IPS-NIHi7 (cell line): ENCODE results near the gene ADAMTSL2.
"Not testable (repeated sequence)": the region's sequence is repeated elsewhere in the genome, so short reads cannot be mapped to it uniquely, and the experiment has no call there.

Experiments used
- DNase-seq: peaks from one replicate; pipeline ENCODE4 v3.0.0; 2012; ENCODE audit warnings: mixed read lengths; ENCODE audit errors: extremely low spot score

The ADAMTSL2 gene

DNA sequence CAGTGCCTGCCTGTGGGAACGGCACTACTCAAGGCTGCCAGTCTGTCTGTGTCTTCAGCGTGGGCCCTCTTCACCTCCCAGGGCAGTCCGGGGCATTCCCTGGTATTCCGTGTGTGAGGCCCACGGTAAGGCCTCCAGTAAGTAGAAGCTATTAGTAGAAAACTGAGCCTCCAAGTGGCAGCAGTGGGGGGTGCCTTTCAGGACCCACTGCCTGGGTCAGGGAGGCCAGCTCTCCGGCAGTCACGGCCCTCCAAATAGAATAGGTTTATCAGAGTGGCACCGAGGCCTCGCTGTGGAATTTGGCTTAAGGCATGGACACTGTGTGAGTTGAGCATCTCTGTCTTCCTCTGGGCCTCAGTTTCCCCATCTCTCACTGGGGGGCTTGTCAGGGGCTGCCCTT lies 23.1 kb downstream of the ADAMTSL2 start:
- no peak for DNase-seq

DNA sequence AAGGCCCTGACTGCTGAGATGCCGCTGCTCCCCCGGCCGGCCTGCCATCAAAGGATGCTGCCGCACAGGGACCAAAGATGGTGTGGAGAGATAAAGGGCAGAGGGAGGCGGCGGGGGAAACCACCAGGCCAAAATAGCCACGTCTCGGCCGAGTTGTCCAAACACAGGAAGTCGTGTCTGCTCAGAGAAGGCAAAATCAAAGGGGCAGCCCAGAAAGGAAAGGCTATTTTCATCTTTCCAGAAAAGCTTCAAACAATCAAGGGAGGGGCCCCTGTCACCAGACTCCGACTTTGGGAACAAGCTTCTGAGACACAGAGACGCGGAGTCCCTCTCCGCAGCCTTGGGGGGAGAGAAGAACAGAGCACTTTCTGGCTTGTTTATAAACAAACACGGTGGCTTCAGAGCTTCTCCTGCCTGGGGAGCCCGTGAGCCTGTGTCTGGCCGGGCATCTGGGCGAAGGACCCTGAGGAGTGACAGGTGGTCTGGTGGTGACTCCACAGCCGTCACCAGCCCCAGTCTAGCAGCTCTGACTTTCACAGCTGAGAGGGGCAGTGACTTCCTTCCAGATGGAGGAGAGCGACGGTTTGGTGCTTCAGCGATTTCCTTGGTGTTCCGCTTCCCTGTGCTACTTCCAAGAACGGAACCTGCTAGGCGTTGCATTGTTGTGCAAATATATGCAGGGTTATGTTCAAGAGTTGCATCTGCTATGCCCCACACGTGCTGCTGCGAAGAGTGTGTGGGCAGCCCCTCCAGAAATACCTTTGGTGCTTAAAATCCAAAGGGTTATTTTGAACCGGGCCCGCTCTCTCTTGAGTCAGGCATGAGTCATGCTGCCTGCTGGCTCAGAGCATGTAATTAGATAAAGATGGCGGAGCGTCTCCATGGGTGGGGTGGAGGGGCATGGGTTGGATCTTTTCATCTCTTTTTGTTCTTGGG lies 24.0 kb downstream of the ADAMTSL2 start:
- peak; percentile 69 for DNase-seq

DNA sequence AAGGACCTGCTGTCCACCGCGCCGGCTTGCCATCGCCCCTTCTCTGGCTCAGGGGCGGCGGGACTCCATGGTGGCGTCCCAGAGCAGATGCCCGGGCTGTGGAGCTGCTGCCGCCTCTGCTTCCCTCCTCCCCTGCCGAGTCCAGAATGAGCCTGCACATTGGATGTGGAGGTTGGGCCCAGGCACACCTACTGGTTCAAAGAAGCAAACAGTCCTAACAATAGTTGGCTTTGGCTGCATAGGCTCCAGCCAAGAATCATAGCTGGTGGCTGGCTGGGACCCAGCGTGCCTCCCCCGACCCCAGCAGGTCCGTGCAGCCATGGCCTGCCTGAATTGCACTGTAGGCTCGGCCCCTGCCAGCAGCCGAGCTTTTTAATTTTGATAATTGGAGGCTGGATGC lies 25.8 kb downstream of the ADAMTSL2 start:
- no peak for DNase-seq

DNA sequence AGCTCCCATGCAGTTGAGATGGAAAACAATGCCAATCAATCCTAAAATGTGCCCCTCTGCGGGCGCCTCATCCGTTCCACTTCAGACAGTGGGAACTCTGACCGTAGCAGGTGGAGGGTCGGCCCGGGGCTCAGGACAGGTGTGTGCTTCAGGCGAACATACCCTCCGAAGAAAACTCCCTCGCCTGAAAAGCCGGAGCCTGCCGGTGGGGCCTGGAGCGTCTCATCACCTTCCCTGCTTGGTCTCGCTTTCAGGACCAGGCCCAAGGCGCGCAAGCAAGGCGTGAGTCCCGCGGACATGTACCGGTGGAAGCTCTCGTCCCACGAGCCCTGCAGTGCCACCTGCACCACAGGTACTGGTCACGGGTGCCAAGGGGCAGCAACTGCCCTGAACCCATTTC lies 26.4 kb downstream of the ADAMTSL2 start:
- DNase-seq: no peak

DNA sequence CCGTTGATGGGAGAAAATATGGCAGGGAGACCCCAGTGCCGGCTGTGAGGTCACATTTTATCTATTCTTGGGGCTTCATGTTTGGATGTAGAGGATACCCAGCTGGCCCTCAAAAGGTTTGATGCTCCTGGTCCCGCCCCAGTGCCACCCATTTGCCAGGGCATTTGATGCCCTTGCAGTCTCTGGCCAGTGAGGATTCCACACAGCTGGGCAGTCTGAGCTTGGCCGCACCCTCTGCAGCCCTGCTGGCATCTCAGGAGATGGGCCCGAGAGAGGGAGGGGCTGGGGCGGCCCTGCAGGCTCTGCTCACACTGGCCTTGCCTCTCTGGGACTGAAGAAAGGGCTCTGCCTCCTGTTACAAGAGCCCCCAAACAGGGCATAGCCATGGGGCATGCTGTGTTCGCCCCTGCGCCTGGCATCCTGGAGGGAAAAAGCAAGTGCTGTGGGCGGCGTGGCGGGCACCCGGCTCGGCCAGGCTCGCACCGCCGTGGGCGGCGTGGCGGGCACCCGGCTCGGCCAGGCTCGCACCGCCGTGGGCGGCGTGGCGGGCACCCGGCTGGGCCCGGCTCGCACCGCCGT lies 27.6 kb downstream of the ADAMTSL2 start:
- no peak for DNase-seq

DNA sequence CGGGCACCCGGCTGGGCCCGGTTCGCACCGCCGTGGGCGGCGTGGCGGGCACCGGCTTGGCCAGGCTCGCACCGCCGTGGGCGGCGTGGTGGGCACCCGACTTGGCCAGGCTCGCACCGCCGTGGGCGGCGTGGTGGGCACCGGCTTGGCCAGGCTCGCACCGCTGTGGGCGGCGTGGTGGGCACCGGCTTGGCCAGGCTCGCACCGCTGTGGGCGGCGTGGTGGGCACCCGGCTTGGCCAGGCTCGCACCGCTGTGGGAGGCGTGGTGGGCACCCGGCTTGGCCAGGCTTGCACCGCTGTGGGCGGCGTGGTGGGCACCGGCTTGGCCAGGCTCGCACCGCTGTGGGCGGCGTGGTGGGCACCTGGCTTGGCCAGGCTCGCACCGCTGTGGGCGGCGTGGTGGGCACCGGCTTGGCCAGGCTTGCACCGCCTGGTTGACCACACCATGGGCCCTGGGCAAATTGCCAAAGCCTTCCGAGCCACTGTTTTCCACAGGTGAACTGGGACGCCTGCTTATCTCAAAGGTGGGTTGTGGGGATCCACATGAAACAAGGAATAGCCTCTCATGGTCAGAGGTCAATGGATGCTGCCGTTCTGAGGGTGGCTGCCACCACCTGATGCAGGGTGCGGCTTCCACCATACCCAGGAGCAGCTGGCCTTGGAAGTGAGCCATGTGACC lies 28.2 kb downstream of the ADAMTSL2 start:
- DNase-seq: no peak

DNA sequence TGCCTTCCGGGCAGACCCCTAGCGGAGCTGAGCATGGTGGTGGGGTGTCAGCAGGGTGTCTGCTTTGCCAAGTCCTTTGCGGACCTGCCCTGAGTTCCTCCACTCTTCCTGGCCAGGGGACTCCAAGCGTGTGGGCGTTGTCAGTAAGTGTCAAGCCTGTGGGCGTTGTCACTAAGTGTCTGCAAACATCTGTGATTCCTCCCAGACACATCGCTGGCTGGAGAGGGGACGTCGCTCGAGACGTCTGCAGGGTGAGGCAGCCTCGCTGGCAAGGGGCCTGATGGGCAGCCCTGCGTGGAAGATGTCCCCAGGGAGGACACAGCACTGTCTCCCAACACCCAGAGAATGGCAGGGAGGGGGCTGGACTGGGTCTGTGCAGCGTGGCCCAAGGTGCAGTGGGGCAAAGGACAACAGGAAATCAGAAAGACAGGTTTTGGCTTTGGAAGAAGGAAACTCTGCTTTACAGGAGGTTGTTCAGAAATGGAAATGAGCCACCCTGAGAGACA lies 28.8 kb downstream of the ADAMTSL2 start:
- DNase-seq: no peak

DNA sequence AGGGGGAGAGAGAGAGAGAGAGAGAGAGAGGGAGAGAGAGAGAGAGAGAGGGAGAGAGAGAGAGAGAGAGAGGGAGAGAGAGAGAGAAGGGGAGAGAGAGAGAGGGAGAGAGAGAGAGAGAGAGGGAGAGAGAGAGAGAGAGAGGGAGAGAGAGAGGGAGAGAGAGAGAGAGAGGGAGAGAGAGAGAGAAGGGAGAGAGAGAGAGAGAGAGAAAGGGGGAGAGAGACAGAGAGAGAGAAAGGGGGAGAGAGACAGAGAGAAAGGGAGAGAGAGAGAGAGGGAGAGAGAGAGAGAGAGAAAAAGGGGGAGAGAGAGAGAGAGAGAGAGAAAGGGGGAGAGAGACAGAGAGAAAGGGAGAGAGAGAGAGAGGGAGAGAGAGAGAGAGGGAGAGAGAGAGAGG lies 29.3 kb downstream of the ADAMTSL2 start:
- DNase-seq: not testable (repeated sequence)

DNA sequence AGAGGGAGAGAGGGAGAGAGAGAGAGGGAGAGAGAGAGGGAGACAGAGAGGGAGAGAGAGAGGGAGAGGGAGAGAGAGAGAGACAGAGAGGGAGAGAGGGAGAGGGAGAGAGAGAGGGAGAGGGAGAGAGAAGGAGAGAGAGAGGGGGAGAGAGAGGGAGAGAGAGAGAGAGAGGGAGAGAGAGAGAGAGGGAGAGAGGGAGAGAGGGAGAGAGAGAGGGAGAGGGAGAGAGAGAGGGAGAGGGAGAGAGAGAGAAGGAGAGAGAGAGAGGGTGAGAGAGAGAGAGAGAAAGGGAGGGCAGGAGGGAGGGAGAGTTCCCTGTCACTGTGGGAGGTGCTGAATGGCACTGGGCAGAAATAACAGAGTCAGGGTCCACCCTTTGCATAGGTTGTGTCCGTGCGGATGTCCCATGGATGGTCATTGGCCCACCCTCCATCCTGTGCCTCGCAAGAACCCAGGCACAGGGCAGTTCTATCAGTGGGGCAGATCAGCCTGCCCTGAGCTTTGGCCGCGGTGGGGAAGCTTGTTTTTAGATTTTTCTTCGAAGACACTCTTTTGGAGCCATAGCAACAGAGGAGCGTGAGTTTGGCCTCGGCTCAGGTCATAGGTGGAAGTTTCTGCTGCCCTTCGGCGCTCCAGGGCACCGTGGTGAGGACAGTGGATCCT lies 30.1 kb downstream of the ADAMTSL2 start:
- DNase-seq: no peak

DNA sequence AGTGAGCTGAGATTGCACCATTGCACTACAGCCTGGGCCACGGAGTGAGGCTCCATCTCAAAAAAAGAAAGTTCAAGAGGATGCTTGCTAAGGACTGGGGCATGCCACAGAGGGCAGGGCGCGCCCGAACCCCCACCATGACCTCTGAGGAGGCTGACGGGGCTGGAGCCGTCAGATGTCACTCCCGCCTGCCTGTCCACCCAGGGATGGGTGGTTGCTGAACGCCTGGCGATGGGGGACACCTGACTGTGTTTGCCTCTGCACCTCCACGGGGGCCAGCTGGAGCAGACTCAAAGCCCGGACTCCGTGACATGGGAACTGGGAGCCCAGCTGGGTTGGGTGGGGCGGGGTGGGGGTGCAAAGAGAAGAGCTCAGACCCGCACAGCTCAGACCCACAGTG lies 31.9 kb downstream of the ADAMTSL2 start:
- DNase-seq: no peak

DNA sequence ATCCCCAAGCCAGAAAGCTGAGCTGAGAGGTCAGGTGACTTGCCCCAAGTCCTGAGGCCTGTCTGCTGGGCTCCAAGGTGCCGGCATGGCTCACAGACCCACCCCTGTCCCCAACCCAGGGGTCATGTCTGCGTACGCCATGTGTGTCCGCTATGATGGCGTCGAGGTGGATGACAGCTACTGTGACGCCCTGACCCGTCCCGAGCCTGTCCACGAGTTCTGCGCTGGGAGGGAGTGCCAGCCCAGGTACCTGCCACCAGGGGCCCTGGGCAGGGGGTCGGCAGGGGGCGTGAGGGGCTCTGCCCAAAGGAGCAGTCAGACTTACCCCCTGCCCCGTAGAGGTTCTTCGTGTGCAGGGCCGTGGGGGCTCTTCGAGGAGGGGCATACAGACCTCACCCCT lies 32.3 kb downstream of the ADAMTSL2 start:
- DNase-seq: no peak

DNA sequence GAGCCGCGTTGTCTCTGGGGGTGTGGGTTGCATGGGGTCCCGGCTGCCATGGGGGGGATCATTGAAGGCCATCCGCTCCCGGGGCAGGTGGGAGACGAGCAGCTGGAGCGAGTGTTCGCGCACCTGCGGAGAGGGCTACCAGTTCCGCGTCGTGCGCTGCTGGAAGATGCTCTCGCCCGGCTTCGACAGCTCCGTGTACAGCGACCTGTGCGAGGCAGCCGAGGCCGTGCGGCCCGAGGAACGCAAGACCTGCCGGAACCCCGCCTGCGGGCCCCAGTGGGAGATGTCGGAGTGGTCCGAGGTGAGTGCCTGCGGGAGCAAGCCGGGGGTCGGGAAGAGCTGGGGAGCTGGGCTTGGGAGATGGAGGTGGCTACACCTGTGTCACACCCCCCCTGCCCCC lies 33.7 kb downstream of the ADAMTSL2 start:
- no peak for DNase-seq

DNA sequence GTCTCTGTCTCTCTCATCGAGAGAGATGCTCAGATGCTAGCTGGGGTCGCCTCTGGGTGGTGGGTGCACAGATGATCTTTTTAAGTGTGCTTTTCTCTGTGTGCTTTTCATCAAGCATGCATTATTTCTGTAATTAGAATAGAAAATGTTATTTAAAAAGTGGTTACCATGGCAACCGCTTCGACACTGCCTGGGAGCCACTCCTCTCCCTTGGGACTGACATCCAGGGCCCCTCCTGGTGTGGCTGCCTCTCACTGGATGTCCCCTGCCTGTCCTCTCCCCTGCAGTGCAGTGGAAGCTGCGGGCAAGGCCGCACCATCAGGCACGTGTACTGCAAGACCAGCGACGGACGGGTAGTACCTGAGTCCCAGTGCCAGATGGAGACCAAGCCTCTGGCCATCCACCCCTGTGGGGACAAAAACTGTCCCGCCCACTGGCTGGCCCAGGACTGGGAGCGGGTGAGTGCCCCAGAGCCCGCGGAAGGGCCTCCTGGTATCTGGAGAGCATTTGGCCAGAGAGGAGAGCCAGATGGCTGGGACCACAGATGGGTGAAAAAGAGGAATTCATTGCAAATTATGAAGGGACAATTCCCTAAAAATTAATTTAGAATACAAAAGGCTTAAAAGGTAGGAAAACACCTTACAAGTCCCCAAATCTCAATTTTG lies 34.7 kb downstream of the ADAMTSL2 start:
- DNase-seq: no peak

DNA sequence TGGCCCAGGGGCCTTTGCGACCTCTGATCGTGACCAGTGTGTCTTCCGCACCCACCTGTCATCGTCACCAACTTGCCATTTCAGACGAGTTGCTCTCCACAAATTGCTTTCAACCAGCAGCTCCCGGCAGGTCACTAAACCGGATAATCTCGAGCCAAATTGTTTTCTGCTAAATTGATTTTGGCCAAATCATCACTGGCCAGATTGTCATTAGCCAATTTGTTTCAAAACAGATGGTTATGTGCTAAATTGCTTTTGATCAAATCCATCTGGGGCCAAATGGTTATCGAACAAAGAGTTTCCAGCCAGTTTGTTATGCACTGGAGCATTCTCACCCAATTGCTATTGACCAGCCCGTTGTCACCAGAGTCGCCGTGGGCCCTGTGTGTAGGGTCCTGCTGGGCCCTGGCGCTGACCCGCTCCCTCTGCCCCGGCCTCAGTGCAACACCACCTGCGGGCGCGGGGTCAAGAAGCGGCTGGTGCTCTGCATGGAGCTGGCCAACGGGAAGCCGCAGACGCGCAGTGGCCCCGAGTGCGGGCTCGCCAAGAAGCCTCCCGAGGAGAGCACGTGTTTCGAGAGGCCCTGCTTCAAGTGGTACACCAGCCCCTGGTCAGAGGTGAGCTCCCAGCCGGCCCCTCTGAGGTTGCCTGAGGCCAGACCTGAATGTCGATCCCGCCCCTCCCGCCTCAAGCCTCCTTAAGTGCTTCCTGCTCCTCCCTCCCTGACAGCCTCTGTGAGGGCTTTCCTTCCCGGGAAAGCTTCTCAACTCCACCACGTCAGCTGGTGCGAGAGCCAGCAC lies 35.6 kb downstream of the ADAMTSL2 start:
- peak; percentile 57 for DNase-seq

DNA sequence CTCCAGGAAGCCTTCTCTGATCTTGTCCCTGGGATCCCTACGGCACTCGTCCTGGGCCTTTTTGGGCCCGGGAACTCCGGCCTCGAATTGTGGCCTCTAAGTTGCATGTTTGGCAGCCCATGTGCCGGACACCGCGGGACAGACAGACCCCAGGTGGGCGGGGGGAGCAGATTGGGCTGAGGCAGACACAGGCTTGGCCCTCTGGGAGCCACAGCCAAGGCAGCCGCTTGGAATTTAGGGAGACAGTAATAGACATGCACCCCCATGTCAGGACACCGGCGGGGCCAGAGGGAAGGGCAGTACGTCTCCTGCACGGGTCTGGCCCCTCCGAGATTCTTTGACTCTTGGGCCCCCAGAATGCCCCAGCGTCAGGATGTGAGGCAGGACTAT lies 36.2 kb downstream of the ADAMTSL2 start:
- DNase-seq: no peak

DNA sequence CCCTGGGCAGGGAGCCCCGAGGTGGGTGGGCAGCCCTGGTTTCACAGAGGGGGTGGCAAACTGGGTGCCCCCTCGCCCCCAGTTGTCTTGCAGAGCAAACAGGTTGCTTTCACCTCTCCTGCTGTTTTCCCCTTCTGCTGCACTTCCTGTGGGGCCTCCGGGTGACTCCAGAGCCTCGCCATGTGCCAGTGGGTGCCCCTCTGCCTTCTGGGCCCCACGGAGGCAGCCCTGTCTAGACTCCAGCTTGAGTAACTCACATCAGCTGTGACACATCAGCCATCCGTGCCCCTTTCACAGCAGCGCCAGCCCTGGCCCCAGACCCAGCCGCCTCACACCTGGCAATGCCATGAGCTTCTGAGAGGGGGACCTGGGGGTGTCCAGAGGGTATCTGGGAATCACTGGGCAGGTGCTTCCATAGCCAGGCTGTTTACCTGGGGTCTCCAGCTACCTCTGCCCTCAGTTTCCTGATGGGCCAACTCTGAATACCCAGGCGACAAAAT lies 36.9 kb downstream of the ADAMTSL2 start:
- no peak for DNase-seq

DNA sequence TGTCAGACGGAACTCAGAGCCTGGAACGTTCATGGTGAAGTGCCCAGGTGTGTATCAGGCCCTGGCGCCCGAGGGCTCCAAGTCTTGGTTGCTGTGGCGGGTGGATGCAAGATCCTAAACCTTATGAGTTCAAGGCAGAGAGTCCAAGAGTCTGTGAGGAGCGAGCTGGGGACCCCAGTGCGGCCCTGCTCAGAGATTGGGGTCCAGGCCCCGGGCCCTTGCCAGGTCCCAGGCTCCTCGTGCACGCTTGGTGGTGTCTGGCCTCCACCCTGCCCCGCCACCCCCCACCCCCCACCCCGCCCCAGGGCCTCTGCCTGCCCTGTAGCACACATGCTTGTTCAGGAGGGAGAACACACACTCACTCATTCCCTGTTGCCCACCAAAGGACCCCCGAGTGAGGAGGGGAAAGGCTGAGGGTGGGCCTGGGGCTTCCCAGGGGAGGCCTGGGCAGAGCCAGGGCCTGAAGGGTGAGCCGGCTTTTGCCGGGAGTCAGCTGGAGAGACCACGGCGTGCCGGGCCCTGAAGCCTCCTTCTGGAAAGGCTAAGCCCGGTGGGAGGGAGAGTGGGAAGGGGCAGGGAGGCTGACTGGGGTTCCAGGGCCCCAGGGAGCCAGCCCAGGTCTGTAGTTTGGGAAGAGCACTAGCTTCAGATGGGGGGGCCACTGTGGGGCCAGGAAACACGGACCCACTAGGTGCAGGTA lies 37.5 kb downstream of the ADAMTSL2 start:
- DNase-seq: no peak

DNA sequence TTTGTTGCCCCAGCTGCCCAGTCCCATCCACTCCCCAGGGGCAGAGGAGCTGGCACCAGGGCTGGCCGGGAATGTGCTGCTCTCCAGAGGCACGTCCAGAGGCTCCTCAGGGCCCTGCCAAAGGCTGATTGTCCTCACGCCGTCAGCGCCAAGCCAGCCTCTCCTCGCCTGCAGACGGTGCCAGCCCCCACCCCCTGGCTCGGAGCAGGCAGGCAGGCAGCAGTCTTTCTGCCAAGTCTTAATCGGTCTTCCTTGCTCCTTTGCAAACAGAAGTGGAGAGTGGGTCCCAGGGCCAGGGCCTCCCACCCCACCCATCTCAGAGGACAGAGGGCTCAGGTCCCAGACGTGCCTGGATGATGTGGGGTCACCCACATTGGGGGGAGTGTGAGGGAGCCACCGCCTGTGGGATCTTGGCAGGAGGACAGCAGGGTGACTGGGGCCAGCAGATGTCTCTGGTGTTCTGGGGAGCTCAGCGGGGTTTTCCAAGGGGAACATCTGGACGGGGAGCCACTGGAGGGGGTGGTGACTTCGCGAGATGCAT lies 38.4 kb downstream of the ADAMTSL2 start:
- no peak for DNase-seq

DNA sequence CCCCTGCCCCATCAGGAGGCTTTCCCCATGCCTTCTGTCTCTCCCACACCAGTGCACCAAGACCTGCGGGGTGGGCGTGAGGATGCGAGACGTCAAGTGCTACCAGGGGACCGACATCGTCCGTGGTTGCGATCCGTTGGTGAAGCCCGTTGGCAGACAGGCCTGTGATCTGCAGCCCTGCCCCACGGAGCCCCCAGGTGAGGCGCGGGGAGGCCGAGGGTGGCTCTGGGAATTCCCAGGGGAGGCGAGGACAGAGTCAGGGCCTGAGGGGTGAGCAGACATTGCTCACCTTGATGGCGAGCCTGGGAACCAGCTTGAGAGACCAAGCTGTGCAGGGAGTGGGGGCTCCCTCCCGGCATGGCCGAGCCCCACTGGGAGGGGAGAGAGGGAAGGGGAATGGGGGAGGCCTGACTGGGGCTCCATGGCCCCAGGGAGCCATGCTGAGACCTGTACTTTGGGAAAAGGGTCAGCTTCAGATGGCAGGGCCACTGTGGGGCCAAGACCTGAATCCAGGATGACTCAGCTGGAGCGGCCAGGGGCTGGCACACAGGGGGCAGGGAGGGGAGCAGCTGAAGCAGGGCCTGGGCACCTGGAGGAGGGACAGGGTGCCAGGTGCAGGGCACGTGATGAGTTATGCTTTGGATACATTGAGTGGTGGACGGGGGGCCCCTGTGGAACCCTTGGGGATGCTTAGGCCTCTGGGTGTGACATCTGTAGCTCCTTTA lies 39.4 kb downstream of the ADAMTSL2 start:
- DNase-seq: no peak
